IMR-90 (cell line): ENCODE results near the gene ADGRD1.

Experiments
- BHLHE40 ChIP-seq: fragments of 150-350 bp; IDR thresholded peaks from 2 replicates; pipeline ENCODE4 v1.6.1; 2016; ENCODE audit warnings: mild to moderate bottlenecking, low read depth, low read length
- CEBPB ChIP-seq: IDR thresholded peaks from 2 replicates; pipeline ENCODE4 v1.6.1; 2012; ENCODE audit warnings: low read depth, low read length, improper control_type of control experiment
- CHD1 ChIP-seq: IDR thresholded peaks from 2 replicates; pipeline ENCODE4 v1.6.1; 2012; ENCODE audit warnings: low read depth, low read length, improper control_type of control experiment
- FOS ChIP-seq: fragments of 150-350 bp; IDR thresholded peaks from 2 replicates; pipeline ENCODE4 v1.6.1; 2016; ENCODE audit warnings: low read depth, low read length
- NFE2L2 ChIP-seq: fragments of 150-350 bp; IDR thresholded peaks from 2 replicates; pipeline ENCODE4 v1.6.1; 2016; ENCODE audit warnings: low read depth, mild to moderate bottlenecking, low read length
- POLR2A ChIP-seq: IDR thresholded peaks from 2 replicates; pipeline ENCODE4 v1.6.1; 2012; ENCODE audit warnings: mild to moderate bottlenecking, low read depth, low read length
- RAD21 ChIP-seq: IDR thresholded peaks from 2 replicates; pipeline ENCODE4 v1.6.1; 2012; ENCODE audit warnings: low read length, improper control_type of control experiment
- TF ChIP-seq, protein P1 (sequence below): conservative IDR thresholded peaks from 2 replicates; pipeline ENCODE4 v1.5.1; 2012; ENCODE audit warnings: mild to moderate bottlenecking, low read depth, low read length, improper control_type of control experiment
- TF ChIP-seq, protein P2 (sequence below): fragments of 150-350 bp; IDR thresholded peaks from 2 replicates; pipeline ENCODE4 v1.6.1; 2016; ENCODE audit warnings: low read depth, mild to moderate bottlenecking, low read length, moderate library complexity, borderline replicate concordance

GRCh38 chr12:130954544-130954831, 781 bp downstream of the ADGRD1 start:
- TF ChIP-seq CEBPB (no peak), POLR2A (no peak), RAD21 (no peak), FOS (no peak), NFE2L2 (no peak), BHLHE40 (no peak), CHD1 (no peak)
- TF ChIP-seq, protein P1, sequence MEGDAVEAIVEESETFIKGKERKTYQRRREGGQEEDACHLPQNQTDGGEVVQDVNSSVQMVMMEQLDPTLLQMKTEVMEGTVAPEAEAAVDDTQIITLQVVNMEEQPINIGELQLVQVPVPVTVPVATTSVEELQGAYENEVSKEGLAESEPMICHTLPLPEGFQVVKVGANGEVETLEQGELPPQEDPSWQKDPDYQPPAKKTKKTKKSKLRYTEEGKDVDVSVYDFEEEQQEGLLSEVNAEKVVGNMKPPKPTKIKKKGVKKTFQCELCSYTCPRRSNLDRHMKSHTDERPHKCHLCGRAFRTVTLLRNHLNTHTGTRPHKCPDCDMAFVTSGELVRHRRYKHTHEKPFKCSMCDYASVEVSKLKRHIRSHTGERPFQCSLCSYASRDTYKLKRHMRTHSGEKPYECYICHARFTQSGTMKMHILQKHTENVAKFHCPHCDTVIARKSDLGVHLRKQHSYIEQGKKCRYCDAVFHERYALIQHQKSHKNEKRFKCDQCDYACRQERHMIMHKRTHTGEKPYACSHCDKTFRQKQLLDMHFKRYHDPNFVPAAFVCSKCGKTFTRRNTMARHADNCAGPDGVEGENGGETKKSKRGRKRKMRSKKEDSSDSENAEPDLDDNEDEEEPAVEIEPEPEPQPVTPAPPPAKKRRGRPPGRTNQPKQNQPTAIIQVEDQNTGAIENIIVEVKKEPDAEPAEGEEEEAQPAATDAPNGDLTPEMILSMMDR, result no peak
- TF ChIP-seq, protein P2, sequence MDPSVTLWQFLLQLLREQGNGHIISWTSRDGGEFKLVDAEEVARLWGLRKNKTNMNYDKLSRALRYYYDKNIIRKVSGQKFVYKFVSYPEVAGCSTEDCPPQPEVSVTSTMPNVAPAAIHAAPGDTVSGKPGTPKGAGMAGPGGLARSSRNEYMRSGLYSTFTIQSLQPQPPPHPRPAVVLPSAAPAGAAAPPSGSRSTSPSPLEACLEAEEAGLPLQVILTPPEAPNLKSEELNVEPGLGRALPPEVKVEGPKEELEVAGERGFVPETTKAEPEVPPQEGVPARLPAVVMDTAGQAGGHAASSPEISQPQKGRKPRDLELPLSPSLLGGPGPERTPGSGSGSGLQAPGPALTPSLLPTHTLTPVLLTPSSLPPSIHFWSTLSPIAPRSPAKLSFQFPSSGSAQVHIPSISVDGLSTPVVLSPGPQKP, result no peak
